GM18499 (cell line): Measurements from ENCODE around the gene ATXN7.

Experiments used
- ATAC-seq: cut with Tn5 transposase; IDR thresholded peaks from one replicate; pipeline ENCODE4 v1.9.1; 2021; ENCODE audit warnings: moderate number of reproducible peaks; ENCODE audit not compliant: insufficient read depth, unreplicated experiment

ATXN7 gene

DNA sequence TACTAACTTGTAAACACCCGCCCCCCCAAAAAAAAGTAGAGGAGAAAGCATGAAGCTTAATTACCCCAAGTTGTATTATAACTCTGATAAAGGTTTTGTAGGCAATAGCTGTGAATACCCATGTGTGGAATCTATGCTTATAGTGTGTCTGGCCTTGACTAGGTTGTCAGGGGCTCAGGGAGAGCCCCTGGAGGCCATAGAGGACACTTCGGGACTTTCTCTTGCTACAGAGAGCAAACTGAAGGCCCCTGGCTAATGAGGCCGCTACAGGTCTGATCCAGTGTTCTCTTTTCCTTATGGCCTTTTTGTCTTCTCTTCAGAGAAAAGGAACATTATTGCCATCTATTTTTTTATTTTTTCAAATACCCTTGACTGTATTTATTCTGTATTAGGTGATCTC lies 67.6 kb downstream of the ATXN7 start:
- no peak for ATAC-seq

DNA sequence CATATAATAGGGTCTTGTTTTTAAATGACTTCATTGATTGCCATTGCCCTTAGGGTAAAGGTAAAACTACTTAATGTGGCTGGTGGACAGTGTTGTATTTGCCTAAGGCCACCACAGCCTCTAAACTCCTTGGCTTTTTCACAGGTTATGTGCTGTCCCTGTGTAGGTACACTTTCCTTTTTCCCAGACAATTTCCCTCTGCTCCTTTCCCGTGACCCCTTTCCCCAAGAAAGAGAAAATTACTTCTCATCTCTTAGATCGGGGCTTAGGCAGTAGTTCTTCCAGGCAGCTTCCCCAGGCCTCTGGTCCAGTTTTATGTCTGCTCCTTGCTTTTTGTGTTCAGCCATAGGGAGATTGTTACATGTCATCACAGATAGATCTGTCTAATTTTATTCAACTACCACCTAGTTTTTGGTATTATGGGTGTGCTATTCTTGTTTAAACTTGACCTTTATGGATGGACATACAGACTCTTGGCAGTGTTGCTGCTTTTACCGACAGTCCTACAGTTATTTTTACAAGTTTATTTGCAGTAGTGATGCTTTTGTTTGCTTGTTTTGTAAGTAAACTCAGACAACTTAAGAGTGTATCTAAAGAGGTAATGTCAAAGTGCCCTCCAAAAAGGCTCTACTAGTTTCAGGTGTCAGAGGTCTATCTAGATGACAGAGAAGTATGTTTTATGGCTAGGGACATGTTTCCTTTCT lies 69.0 kb downstream of the ATXN7 start:
- ATAC-seq, result no peak

DNA sequence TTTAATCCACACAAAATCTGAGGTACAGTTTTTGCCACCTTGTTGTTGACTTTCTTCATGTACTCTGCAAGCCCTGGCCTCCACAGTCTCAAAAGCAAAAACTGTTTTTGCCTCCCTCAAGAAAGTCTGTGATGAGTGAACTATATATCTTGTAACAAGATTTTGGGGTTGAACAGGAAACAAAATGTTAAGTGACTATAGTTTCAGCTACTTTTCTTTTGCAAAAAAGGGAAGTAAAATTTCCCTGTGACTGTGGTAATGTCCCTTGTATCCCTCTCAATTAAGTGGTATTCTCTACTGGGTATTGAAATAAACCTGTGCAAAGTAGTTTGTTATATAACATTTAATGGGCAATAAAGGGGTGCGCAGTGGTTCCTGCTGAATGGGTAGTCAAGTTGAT lies 69.8 kb downstream of the ATXN7 start:
- peak; percentile 50 for ATAC-seq

DNA sequence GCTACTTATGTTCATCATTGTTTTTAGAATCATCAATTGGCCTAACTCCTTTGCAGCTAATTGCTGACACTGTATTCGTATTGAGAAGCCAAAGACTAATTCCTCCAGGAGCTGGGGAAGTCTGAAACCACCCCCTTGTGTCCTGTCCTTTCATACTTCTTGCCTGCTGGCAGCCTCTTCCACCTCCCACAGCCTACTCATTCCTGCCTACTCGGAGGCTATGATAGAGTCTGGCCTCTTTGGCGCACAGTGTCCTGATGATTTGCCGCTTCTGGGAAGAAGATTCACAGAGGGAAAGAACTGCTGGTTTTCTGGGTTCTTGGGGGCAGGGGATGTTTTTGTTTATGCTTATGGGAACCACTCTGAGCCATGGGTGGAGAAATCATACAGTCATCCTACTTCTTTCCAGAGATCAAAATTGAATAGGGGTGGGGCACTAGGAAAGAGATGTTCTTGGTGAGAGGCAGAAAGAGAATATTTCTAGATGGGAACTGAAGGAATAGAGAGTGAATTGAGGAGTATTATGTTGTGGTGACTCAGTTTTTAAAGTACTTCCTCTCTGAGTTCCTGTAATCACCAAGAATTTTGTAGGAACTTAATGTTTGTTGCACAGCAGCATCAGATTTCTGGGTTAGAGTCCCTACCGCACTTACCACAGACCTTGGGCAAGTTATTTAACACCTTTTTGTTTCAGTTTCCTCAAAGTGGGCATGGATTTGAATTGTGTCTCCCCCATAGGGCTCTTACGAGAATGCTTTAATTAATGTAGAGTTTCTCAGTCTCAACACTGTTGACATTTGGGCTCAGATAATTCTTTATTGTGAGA lies 70.6 kb downstream of the ATXN7 start:
- ATAC-seq, result no peak

DNA sequence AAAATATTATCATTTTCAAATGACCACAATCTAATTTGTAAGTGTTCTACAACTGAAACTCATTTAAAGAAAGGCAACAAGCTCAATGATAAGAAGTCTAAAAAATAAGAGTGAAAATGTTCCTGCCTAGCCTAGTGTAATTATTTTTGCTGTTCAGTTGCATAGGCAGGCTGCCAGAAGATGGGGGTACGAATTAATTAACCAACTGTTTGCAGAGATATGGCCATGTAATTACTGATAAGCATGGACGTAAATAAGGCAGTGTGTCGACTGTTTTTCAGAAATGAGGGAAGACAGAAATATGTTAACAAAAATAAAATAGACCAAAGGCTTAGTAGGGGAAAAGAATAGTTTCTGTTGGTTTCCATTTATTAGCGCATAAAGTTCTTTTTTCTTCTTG lies 73.3 kb downstream of the ATXN7 start:
- ATAC-seq, result no peak

DNA sequence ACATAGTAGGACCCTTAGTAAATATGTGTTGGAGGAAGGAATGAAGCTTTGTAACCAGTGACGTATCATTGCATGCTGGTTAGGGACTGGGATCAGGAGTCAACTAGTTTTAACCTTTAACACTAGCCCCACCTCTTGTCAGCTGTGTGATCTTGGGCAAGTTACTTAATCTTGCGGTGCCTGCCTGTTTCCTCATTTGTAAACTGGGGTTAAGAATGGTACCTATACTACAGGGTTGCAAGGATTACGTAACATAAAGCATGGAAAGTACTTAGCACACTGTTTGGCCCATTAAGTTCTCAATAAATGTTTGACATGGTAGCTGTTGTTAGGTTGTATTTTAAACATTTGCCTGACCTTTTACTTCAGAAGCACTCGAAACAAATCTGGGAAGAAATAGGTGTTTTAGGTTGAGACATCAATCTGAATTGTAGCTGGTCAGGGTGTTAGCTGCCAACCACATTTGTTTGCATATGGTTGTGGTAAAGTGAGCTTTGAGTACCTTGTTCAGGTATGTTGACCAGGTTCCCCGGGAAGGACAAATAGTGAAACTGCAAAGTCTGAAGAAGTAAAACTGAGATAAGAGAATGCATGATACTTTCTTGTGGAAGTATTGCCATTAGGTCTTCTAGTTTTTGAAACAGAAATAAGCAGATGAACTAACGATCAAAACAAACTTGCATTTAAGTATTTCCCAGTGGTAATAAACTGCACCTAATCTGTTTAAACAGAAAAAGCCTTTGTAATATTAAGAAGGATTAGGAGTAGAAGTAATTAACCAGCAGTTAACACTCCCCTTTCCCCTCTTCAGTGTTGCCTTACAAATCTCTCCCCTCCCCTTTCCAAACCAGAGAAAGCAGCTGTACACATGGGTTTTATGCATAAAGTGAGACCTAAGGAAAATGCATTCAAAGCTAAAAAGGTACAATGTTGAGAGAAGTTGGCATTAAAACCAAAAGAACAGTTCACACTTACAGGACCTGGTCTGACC lies 74.3 kb downstream of the ATXN7 start:
- ATAC-seq, result peak; percentile 43

DNA sequence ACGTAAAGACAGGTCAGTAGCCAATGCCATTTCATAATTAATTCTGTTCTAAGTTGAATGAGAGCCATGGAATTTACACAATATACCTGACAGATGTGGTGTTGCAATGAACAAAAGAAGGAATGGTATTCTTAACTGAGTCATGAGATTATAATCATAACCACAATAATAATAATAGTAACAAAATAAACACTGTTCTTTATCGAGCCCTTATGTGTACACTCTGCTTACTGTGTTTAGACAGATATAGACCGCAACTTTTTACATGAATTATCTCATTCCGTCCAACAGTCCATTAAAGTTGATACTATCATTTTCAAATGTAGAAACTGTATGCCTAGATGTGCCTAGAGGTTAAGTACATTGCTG lies 76.7 kb downstream of the ATXN7 start:
- no peak for ATAC-seq

DNA sequence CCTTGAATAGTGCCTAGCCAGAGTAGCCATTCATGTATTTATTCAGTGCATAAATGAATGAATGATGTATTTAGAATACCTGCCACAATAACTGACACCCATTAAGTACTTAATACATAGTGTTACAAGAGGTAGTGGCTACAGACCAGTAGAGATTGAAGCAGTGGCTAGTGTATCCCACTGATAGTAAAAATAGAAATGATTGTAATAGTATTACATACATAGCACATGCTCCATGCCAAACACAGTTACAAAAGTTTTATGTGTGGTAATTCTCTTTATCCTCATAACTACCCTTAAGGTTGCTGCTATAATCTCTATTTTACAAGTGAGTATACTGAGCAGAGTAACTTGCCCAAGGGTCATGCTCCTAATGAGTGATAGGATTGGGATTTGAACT lies 78.9 kb downstream of the ATXN7 start:
- no peak for ATAC-seq

DNA sequence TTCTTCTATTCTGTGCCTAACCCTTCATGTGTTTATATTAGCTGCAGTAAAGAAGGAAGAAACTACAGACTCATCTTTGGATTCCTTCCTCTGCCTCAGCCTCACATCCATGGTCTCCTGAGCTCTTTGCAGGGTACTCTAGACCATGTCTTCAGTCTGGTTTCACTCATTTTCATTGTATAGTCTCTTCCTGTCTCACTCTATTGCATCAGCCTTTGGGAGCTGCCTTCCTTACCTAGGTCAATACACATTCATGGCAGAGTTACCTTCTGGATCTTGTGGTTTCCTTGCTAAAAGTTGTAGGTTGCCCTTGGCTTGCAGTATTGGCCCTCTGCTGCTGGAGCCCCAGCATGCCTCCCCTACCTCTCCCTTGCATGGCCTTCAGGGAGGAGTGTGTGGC lies 80.0 kb downstream of the ATXN7 start:
- no peak for ATAC-seq

DNA sequence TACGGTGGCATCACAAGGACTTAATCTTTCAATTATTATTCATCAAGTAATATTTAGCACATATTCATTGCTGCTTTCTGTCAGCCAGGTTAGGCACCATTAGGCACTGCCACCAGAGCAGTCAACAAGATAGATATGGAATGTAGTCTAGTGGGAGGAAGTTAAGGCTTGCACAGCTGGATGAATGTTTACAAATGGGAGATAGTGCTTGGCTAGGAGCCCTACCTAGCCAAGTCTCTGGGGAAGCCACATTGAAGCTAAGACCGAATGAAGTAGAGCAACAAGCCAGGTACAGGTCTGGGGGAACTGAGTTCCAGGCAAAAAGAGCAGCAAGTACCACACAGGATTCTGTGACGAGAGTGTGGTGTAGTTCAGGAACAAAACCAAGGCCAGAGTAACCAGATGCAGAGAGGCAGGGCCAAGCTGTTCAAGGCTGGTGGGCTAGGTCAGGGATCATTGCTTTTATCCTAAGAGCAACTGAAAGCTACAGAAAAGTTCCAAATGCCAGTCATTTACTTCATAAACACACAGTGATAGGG lies 82.0 kb downstream of the ATXN7 start:
- ATAC-seq, result no peak

DNA sequence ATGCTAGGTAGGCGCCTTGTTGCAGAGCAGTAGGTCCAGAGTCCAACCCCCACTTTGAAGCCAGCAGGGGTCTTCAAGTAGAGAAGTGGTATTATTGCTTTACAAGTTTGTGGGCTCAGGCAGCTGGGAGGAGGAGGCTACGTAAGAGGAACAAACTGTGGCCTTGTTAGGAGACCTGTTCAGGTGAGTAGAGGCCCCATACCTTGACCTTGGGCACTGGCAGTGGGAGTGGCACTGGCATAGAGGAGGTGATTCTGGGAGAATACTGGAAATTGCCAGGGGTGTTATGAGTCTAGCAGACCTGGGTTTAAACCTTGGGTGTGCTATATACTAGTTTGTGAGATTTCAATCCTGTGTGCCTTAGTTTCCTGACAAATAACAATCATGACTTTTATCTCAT lies 83.1 kb downstream of the ATXN7 start:
- no peak for ATAC-seq

DNA sequence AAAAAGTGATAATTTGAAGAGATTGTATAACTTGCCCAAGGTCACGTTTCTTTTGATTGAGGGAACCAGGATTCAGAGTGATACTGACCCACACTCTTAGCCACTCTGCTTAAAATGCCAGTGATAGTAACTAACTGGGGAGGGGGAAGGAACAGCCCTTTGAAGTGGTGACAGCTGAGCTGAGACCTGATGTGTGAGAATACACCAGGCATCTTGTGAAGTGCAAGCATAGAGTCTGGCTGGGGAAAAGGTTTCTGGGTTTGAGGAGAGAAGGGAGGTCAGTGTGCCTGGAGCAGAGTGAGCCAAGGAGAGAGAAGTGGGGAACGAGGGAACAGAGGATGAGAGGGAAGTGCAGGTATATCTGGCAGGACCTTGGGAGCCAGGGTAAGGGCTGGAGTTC lies 83.9 kb downstream of the ATXN7 start:
- no peak for ATAC-seq

DNA sequence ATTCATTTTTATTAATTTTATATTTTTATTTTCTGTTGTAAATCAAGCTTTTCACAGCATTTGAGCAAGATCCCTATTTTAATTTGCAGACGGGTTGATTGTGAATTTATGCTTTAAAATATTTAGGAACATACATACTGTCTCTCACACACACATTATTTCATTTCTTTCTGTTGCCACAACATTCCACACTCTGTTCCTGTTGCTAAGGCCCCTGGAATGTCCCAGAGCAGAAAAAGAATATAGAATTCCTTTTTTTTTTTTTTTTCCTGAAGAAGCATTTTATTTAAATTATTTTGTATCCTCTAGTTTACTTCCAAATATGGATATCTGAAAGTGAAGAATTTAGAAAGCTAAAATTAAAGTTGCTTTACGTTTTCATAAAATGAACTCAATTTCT lies 85.3 kb downstream of the ATXN7 start:
- ATAC-seq, result no peak

DNA sequence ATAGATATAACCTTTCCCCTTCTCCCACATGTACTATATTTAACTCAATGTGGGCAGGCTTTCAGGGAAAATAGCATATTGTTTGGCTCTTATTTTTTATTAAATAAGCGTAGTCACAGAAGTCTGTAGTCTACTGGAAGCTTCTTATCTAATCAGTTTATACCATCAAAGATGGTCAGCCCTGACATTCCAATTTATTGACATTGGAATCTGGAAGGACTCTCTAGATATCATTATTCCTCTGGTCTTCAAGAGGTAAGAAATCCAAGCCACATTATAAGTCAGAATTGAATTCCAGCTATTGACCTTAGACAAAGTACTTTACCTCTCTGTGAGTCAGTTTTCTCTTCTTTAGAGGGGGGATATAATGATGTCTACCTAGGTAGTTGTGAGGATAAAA lies 87.0 kb downstream of the ATXN7 start:
- ATAC-seq, result no peak

DNA sequence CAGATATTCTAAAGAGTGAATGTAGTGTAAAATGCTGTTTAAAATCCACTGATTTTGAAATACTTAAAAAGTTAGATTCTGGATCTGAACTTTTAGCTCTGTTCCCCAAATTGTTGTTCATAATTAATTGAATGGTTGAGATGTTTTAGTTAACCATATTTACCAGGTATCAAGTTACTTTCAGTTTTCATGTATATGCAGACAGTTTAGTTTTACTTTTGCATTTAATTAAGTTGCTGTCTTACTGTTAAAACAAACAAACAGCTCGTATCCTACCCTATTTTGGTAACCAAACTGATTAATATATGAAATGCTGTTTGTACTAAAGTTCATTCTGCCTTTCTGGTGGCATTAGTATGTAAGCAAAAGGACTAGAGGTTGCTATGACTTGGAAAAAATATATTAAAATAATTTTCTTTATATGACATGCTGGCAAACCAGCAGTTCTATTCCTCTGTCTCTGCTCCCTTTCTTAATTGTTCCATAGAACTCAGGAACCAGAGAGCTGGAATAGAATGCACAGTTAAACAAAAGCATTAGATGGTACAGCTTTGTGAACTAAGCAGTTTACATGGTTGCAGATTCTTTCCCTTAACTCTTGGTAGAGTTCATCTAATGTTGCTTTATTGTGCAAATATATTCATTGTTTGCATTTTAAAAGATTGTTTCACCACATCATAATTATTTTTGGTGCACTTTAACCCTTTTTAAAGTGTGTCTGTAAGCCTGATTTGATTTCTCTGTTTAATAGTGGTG lies 88.0 kb downstream of the ATXN7 start:
- no peak for ATAC-seq

DNA sequence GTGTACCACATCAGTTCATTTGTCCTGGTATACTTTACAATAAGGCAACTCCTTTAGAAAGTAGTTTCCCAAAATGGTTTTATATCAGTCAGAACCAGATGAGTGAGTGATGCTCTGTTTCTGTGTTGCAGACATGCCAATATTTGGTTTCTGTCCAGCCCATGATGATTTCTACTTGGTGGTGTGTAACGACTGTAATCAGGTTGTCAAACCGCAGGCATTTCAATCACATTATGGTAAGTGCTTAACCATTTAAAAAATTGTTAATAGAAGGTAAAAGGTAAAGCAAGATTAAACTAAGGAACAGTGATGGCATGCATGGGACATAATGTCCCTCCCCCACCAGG lies 88.6 kb downstream of the ATXN7 start:
- no peak for ATAC-seq

DNA sequence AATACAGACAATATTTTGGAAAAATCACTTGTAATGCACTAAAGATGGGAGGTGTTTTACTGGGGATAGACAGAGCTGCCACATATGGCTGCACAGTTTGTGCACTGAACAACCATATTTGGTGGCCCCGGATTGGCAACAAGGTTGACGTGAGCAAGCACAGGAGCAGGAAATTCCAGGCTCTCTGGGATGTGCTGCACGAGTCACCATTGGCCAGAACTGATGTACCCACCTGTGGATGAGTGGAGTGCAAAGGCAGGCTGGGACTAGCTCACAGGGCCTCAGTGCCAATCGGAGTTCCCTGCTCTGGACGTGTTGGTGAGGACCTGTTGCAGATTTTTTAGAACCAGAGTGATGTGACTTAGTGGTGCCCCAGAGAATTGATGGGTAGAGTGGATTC lies 90.5 kb downstream of the ATXN7 start:
- ATAC-seq, result no peak

DNA sequence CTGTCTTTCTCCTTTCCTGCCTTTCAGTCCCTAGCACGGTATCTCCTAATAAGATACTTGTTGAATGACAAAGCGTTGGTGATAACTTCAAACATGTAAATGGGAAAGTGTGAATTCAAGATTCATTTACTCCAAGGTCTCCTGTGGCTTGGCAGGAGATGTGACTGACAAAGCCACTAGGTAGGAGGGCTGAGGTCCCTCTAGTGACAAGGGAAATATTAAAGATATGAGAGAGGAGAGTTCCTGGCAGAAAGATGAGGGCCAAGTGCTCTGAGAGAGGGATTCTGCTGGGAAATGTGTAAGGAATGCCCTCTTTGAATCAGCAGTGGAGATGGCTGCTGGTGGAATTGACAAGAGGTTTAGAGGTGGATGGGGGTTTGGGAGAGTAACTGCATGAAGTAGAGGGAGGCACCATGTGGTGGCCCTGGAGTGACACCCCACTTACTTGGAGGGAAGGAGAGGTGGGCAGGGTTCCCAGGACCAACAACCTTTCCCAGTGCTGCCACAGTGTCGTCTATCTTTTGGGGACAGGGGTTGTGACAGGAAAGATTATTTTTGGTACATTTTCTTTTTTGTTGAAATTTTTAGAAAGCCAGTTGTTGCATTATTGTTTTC lies 91.5 kb downstream of the ATXN7 start:
- ATAC-seq, result no peak

DNA sequence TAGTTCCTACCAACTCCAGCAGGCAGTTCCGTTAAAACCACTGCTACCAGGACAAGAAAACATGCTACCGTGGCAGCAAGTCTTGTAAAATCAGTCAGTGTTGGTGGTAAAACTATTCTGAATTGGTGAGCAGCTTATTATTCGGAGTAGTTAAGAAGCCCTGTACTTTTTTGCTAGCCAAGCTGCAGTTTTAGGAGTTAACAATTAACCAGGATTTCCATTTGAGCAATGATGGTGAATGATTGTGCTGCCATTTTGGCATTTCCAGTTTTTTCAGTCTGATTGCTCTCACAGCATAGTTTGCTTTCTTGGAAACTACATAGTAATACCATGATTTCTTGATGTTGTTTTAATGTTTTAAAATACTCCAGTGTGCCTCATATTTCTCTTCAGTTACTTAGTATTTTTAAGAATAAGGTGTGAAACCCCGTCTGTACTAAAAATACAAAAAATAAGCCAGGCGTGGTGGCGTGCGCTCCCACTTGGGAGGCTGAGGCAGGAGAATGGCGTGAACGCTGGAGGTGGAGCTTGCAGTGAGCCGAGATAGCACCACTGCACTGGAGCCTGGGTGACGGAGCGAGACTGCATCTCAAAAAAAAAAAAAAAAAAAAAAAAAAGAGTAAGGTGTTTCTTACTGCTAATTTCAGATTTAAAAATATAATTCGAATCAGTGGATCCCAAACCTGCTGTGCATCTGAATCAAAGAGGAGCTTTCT lies 92.3 kb downstream of the ATXN7 start:
- ATAC-seq, result no peak
